PC-3 (cell line): ENCODE results near the gene MS4A4E. TPM values are rescaled to one million over a fixed set of nuclear protein-coding genes. Genes with fewer than 3 reads are reported as not detected.

Source experiments
- ATAC-seq: fragments of 200-7000 bp; cut with Tn5 transposase; 2 replicates; pipeline ENCODE4 v1.9.1; 2020; ENCODE audit warnings: mild to moderate bottlenecking, moderate library complexity
- BruUV-seq: library from RNA; stranded (reverse); fragments of 400-500 nt; replicated peaks from 2 replicates; lab custom pipeline; 2021; lab: Mats Ljungman, UMichigan
- CTCF ChIA-PET: fragments of 300-600 bp; sonication (Branson Sonifier 250); formaldehyde crosslinking; loops from one replicate; lab custom pipeline; 2022; ENCODE audit warnings: antibody characterized with exemption; lab: Charles Lee
- POLR2A ChIA-PET: fragments of 300-600 bp; sonication (Branson Sonifier 250); formaldehyde crosslinking; loops from one replicate; lab custom pipeline; 2022; ENCODE audit warnings: antibody characterized with exemption; ENCODE audit not compliant: unreplicated experiment; lab: Charles Lee
- DNase-seq: peaks from one replicate; pipeline ENCODE4 v3.0.0-alpha.2; 2015
- H2AFZ ChIP-seq: fragments of 300-600 bp; sonication (generic); 2 replicates; pipeline ENCODE4 v1.6.0; 2016; ENCODE audit warnings: antibody characterized with exemption, low read length
- H3F3A ChIP-seq: fragments of 300-600 bp; sonication (generic); one replicate; pipeline ENCODE4 v1.6.0; 2017; ENCODE audit warnings: antibody characterized with exemption, low read length, control low read depth, mild to moderate bottlenecking; ENCODE audit not compliant: unreplicated experiment
- H3K27ac ChIP-seq: fragments of 300-600 bp; sonication (generic); 2 replicates; pipeline ENCODE4 v1.5.1; 2016; ENCODE audit warnings: mild to moderate bottlenecking, low read length
- H3K27me3 ChIP-seq: fragments of 300-600 bp; sonication (generic); 2 replicates; pipeline ENCODE4 v1.6.1; 2016; ENCODE audit warnings: low read length, mixed read lengths
- H3K36me3 ChIP-seq: fragments of 300-600 bp; sonication (generic); 2 replicates; pipeline ENCODE4 v1.6.1; 2016; ENCODE audit warnings: low read depth, mixed run types, low read length, mixed read lengths
- H3K4me1 ChIP-seq: fragments of 300-600 bp; sonication (generic); 2 replicates; pipeline ENCODE4 v1.5.1; 2016; ENCODE audit warnings: low read length; ENCODE audit not compliant: insufficient read depth
- H3K4me2 ChIP-seq: fragments of 300-600 bp; sonication (generic); 2 replicates; pipeline ENCODE4 v1.6.0; 2016; ENCODE audit warnings: low read length
- H3K4me3 ChIP-seq: fragments of 300-600 bp; sonication (generic); 2 replicates; pipeline ENCODE4 v1.5.1; 2016; ENCODE audit warnings: mild to moderate bottlenecking, low read length, mixed read lengths
- H3K79me2 ChIP-seq: fragments of 300-600 bp; sonication (generic); 2 replicates; pipeline ENCODE4 v1.6.1; 2017; ENCODE audit warnings: low read length, mixed read lengths
- H3K9ac ChIP-seq: fragments of 300-600 bp; sonication (generic); 2 replicates; pipeline ENCODE4 v1.6.0; 2016; ENCODE audit warnings: mild to moderate bottlenecking, low read length
- H3K9me2 ChIP-seq: fragments of 300-600 bp; sonication (generic); replicated peaks from 2 replicates; pipeline ENCODE4 v1.6.1; 2016; ENCODE audit warnings: mixed run types, low read length, mixed read lengths
- H3K9me3 ChIP-seq: fragments of 300-600 bp; sonication (generic); 2 replicates; pipeline ENCODE4 v1.6.1; 2016; ENCODE audit warnings: low read length, mixed read lengths
- H4K20me1 ChIP-seq: fragments of 300-600 bp; sonication (generic); 2 replicates; pipeline ENCODE4 v1.6.1; 2016; ENCODE audit warnings: low read length, mixed read lengths
- EZH2 ChIP-seq: fragments of 300-600 bp; sonication (generic); IDR thresholded peaks from one replicate; pipeline ENCODE4 v1.6.1; 2017; ENCODE audit warnings: antibody characterized with exemption, mild to moderate bottlenecking, low read length; ENCODE audit not compliant: unreplicated experiment
- EZH2phosphoT487 ChIP-seq: fragments of 300-600 bp; sonication (generic); IDR thresholded peaks from 2 replicates; pipeline ENCODE4 v1.6.1; 2018; ENCODE audit warnings: mild to moderate bottlenecking, antibody characterized with exemption, low read length, borderline replicate concordance
- intact Hi-C: fragments of 100-400 bp; cut with micrococcal nuclease; formaldehyde crosslinking; loops from 2 replicates; pipeline ENCODE4 v1.9.0; 2023
- total RNA-seq: library from RNA; depleted of rRNA; stranded (reverse); fragments of >200 nt; gene quantifications from 2 replicates; pipeline ENCODE4 v1.2.3, GENCODE V29; 2014
- TF ChIP-seq, protein P1 (sequence below): fragments of 300-600 bp; sonication (generic); conservative IDR thresholded peaks from 2 replicates; pipeline ENCODE4 v1.5.1; 2017; ENCODE audit warnings: antibody characterized with exemption, low read depth, mild to moderate bottlenecking, low read length

Gene MS4A4E
- total RNA-seq, 1 experiment from 2014 or later: not detected

DNA sequence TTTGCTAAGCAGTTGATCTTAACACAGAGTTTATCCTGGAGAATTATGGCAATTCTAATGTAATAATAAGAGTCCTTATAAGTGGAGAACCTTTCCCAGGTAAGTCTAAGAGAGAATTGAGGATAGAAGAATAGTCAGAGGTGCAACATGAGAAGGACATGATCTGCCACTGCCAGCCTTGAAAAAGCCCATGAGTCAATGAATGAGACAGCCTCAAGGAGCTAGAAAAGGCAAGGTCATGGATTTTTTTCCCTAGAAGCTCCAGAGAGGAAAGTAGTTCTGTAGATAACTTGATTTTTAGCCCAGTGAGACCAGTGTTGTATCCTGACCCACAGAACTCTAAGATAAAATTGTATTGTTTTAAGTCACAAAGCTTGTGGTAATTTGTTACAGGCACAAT is 77.0 kb downstream of the MS4A4E start:
- no peak overlapping the region for H3K4me2 ChIP-seq
- H3K4me1 ChIP-seq: peaks cover 48% of the 10 kb centered on the region
- H3K9me2 ChIP-seq: no peaks in the 10 kb centered on the region
- H2AFZ ChIP-seq: no peak overlapping the region
- ATAC-seq: no peak
- no peaks in the 10 kb centered on the region for H4K20me1 ChIP-seq
- no peak overlapping the region for H3K27ac ChIP-seq
- no peaks in the 10 kb centered on the region for H3K36me3 ChIP-seq
- no peaks in the 10 kb centered on the region for H3K9me3 ChIP-seq
- ChIA-PET POLR2A (interaction anchor here (0.9 kb wide), 1 partner anchor 497 kb away, joined by 7 read pairs; the partner anchor contains the start of gene PATL1), CTCF (no interaction called here)
- no peaks in the 10 kb centered on the region for H3K27me3 ChIP-seq
- no peak overlapping the region for H3K4me3 ChIP-seq
- H3K79me2 ChIP-seq: no peaks in the 10 kb centered on the region
- intact Hi-C loops: no loop called here
- H3F3A ChIP-seq: peaks cover 5% of the 10 kb centered on the region
- no TSS peak for BruUV-seq
- no peak overlapping the region for H3K9ac ChIP-seq
- TF ChIP-seq EZH2 (no peak), EZH2phosphoT487 (no peak)
- peak; percentile 42 for DNase-seq

DNA sequence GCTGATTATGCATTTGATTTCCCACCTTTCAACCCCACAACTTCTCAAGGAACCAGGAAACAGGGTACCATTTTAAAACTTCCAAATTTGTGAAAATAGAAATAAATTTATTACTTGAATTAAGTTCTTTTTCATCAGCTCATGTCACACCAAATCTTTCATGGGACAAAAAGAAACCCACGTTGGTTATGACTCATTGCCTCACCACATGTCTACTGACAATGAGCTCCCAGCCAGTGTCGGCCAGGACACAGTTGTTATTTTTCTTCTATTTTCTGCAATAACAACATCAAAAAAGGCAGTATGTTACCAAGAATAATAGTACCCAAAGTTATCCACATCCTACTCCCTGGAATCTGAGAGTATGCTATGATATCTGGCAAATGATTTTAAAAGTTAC is 77.4 kb downstream of the MS4A4E start:
- Histone ChIP-seq H3K27me3 (no peaks in the 10 kb centered on the region), H3K4me2 (no peak overlapping the region), H2AFZ (no peak overlapping the region), H3K9me2 (no peaks in the 10 kb centered on the region), H3K27ac (no peak overlapping the region), H3K79me2 (no peaks in the 10 kb centered on the region), H3K9me3 (no peaks in the 10 kb centered on the region), H3F3A (peaks cover 5% of the 10 kb centered on the region), H3K36me3 (no peaks in the 10 kb centered on the region), H3K4me1 (peaks cover 44% of the 10 kb centered on the region), H4K20me1 (no peaks in the 10 kb centered on the region), H3K4me3 (no peak overlapping the region), H3K9ac (no peak overlapping the region)
- intact Hi-C loops: no loop called here
- CTCF ChIA-PET: no interaction called here
- POLR2A ChIA-PET: interaction anchor here (0.9 kb wide), 1 partner anchor 497 kb away, joined by 7 read pairs; the partner anchor contains the start of gene PATL1
- no TSS peak for BruUV-seq
- ATAC-seq: no peak
- DNase-seq: peak; percentile 35
- TF ChIP-seq, protein P1, sequence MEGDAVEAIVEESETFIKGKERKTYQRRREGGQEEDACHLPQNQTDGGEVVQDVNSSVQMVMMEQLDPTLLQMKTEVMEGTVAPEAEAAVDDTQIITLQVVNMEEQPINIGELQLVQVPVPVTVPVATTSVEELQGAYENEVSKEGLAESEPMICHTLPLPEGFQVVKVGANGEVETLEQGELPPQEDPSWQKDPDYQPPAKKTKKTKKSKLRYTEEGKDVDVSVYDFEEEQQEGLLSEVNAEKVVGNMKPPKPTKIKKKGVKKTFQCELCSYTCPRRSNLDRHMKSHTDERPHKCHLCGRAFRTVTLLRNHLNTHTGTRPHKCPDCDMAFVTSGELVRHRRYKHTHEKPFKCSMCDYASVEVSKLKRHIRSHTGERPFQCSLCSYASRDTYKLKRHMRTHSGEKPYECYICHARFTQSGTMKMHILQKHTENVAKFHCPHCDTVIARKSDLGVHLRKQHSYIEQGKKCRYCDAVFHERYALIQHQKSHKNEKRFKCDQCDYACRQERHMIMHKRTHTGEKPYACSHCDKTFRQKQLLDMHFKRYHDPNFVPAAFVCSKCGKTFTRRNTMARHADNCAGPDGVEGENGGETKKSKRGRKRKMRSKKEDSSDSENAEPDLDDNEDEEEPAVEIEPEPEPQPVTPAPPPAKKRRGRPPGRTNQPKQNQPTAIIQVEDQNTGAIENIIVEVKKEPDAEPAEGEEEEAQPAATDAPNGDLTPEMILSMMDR: no peak
- no peak for TF ChIP-seq EZH2phosphoT487
- no peak for TF ChIP-seq EZH2

DNA sequence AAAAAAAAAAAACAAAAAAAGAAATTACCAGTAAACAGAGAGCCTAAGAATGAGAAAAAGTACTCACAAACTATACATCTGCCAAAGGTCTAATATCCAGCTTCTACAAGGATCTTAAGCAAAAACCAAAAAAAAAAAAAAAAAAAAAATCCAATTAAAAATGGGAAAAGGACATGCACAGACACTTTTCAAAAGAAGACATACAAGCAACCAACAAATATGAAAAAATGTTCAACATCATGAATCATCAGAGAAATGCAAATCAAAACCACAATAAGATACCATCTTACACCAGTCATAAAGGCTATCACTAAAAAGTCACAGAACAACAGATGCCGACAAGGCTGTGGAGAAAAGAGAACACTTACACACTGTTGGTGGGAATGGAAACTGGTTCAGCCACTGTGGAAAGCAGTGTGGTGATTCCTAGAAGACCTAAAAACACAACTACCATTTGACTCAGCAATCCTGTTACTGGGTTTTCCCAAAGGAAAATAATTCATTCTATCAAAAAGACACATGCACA is 78.3 kb downstream of the MS4A4E start:
- H3K27me3 ChIP-seq: no peaks in the 10 kb centered on the region
- no peaks in the 10 kb centered on the region for H3K79me2 ChIP-seq
- H3F3A ChIP-seq: peaks cover 3% of the 10 kb centered on the region
- intact Hi-C loops: no loop called here
- no peak overlapping the region for H3K4me3 ChIP-seq
- no peak overlapping the region for H3K4me2 ChIP-seq
- CTCF ChIA-PET: no interaction called here
- no peak for TF ChIP-seq EZH2phosphoT487
- TF ChIP-seq, protein P1: no peak
- TF ChIP-seq EZH2: no peak
- H3K9ac ChIP-seq: no peak overlapping the region
- peaks cover 35% of the 10 kb centered on the region for H3K4me1 ChIP-seq
- no peaks in the 10 kb centered on the region for H4K20me1 ChIP-seq
- H3K9me3 ChIP-seq: no peaks in the 10 kb centered on the region
- no TSS peak for BruUV-seq
- ATAC-seq: no peak
- no peak overlapping the region for H2AFZ ChIP-seq
- POLR2A ChIA-PET: no interaction called here
- no peak overlapping the region for H3K27ac ChIP-seq
- no peaks in the 10 kb centered on the region for H3K9me2 ChIP-seq
- H3K36me3 ChIP-seq: no peaks in the 10 kb centered on the region
- DNase-seq: peak; percentile 62
